Lower lobe of right lung (tissue), 2 donors: Measurements from ENCODE around the gene TCAP. TPM values are rescaled to one million over a fixed set of nuclear protein-coding genes. Genes with fewer than 3 reads are reported as not detected.
A peak's percentile ranks its signal among the peaks of the same experiment; 100 is the strongest.
"Not testable (repeated sequence)": the region's sequence is repeated elsewhere in the genome, so short reads cannot be mapped to it uniquely, and the experiment has no call there.

Source experiments
- ATAC-seq, 2 donors: fragments of 200-7000 bp; cut with Tn5 transposase; one replicate each; pipeline ENCODE4 v1.9.1; 2020 to 2022; ENCODE audit warnings: mild to moderate bottlenecking in 2 of 2, moderate library complexity in 2 of 2
- DNase-seq: peaks from one replicate; pipeline ENCODE4 v3.0.0-alpha.2; 2020
- H3K27ac ChIP-seq: fragments of 200-600 bp; one replicate; pipeline ENCODE4 v1.8.0; 2022
- H3K27me3 ChIP-seq: fragments of 200-600 bp; one replicate; pipeline ENCODE4 v1.8.0; 2022; ENCODE audit warnings: low read depth
- H3K36me3 ChIP-seq: fragments of 200-600 bp; one replicate; pipeline ENCODE4 v1.8.0; 2022; ENCODE audit warnings: mild to moderate bottlenecking
- H3K4me1 ChIP-seq: fragments of 200-600 bp; one replicate; pipeline ENCODE4 v1.8.0; 2022
- H3K4me3 ChIP-seq: fragments of 200-600 bp; one replicate; pipeline ENCODE4 v1.8.0; 2022; ENCODE audit warnings: mild to moderate bottlenecking
- H3K9me3 ChIP-seq: fragments of 200-600 bp; one replicate; pipeline ENCODE4 v1.8.0; 2022
- intact Hi-C: fragments of 100-400 bp; cut with DNase I; formaldehyde crosslinking; loops from one replicate; pipeline ENCODE4 v1.11.0; 2022
- total RNA-seq: library from RNA; stranded (reverse); fragmentation: NEBNext Ultra II Directional; extraction: Animal tissue kit (Norgen Biotek cat#: 25700); gene quantifications from one replicate; pipeline ENCODE4 v1.2.1, GENCODE V29; 2021
- TF ChIP-seq, protein P1 (sequence below): fragments of 200-600 bp; IDR thresholded peaks from one replicate; pipeline ENCODE4 v1.8.0; 2022; ENCODE audit warnings: antibody characterized with exemption, mild to moderate bottlenecking
- donor health status: DM: no; HTN: yes; CAD: no; lungs with severe emphysema.

TCAP gene
- total RNA-seq, 1 donor from 2014 or later: 3.7 TPM

DNA sequence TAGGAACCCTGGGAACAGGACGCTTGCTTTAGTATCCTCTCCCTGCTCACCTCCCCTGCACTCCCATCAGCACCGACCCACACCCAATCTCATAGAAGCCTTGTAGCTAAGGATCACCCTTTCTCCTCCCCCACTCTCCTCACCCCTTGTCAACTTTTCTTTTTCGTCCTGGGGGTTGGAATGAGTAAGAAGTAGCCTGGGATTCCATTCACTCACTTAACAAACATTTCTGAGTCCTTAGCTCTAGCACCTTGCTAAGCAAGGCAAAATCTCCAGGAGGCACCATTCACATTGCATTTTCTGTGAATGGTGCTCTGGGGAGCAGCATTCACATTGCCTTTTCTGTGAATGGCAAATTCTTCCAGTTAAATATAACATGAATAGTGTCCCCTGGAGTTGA, 23.8 kb downstream of the TCAP start:
- Histone ChIP-seq H3K4me1 (peaks cover 15% of the 10 kb centered on the region), H3K4me3 (peak overlapping the region; percentile 71), H3K27me3 (no peaks in the 10 kb centered on the region), H3K27ac (no peak overlapping the region), H3K9me3 (no peaks in the 10 kb centered on the region), H3K36me3 (peaks cover 4% of the 10 kb centered on the region)
- no peak for ATAC-seq
- TF ChIP-seq, protein P1, sequence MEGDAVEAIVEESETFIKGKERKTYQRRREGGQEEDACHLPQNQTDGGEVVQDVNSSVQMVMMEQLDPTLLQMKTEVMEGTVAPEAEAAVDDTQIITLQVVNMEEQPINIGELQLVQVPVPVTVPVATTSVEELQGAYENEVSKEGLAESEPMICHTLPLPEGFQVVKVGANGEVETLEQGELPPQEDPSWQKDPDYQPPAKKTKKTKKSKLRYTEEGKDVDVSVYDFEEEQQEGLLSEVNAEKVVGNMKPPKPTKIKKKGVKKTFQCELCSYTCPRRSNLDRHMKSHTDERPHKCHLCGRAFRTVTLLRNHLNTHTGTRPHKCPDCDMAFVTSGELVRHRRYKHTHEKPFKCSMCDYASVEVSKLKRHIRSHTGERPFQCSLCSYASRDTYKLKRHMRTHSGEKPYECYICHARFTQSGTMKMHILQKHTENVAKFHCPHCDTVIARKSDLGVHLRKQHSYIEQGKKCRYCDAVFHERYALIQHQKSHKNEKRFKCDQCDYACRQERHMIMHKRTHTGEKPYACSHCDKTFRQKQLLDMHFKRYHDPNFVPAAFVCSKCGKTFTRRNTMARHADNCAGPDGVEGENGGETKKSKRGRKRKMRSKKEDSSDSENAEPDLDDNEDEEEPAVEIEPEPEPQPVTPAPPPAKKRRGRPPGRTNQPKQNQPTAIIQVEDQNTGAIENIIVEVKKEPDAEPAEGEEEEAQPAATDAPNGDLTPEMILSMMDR: no peak
- DNase-seq: no peak
- intact Hi-C loops: no loop called here

DNA sequence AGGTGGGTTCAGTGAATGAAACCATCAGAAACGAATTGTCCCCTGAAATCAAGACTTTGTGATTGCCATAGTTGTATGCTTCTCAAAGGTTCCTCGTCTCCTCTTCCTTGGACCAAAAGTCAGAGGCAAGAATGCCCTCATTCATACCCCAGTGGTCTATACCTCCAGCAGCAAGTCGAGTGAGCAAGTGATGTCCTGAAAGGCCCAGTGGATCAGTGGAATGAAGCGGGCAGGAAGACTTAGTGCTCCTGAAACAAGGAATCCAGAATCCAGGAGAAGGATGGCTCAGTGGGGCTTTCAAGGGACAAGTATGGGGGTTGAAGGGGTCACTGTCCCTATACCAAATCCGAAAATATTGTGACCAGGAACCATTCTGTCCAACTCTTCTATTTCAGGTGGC, 29.4 kb downstream of the TCAP start:
- Histone ChIP-seq H3K4me1 (peaks cover 7% of the 10 kb centered on the region), H3K36me3 (no peaks in the 10 kb centered on the region), H3K4me3 (no peak overlapping the region), H3K27ac (no peak overlapping the region), H3K9me3 (no peaks in the 10 kb centered on the region), H3K27me3 (peaks cover 3% of the 10 kb centered on the region)
- ATAC-seq (no peak), DNase-seq (no peak)
- intact Hi-C loops: no loop called here
- TF ChIP-seq, protein P1: no peak

DNA sequence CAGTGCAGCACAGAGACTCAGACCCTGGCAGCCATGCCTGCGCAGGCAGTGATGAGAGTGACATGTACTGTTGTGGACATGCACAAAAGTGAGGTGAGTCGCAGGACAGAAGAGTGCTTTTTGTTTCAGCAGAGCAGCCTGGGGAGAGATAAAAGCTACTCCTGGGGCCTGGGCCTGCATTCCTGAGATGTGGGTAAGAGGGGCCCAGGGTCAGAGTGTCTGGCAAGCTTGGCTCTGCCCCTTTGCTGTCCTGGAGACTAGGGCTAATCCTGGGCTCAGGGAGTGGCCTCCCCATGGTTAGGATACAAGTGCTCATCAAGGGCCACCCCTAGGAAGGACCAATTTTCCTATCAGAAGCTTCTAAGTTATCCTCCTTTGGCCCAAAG, 29.9 kb downstream of the TCAP start:
- no peak overlapping the region for H3K4me3 ChIP-seq
- intact Hi-C loops: no loop called here
- TF ChIP-seq, protein P1: no peak
- H3K9me3 ChIP-seq: no peaks in the 10 kb centered on the region
- ATAC-seq (no peak), DNase-seq (no peak)
- H3K4me1 ChIP-seq: peaks cover 8% of the 10 kb centered on the region
- H3K36me3 ChIP-seq: no peaks in the 10 kb centered on the region
- peaks cover 8% of the 10 kb centered on the region for H3K27me3 ChIP-seq
- H3K27ac ChIP-seq: no peak overlapping the region

DNA sequence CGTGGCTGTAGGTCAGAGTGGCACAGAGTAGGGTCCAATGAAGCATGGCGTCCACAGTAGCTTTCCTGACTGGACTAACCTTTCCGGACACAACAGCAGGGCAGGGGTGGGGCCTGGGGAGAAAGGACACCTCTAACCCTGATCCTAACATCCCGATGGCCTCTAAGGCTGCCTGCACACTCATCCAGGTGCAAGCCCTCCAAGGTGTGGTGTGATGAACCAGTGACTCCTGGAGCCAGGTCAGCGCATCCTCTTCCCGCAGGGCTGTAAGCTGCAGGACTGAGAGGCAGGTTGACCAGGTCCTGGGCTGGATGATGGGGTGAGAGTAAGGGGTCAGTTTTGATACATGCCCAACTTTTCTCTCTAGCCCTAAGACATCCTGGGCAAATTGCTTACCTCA, 31.6 kb downstream of the TCAP start:
- no peak for ATAC-seq
- Histone ChIP-seq H3K36me3 (no peaks in the 10 kb centered on the region), H3K27ac (no peak overlapping the region), H3K4me1 (peaks cover 15% of the 10 kb centered on the region), H3K4me3 (no peak overlapping the region), H3K27me3 (peaks cover 12% of the 10 kb centered on the region), H3K9me3 (no peaks in the 10 kb centered on the region)
- intact Hi-C loops: no loop called here
- DNase-seq: no peak
- TF ChIP-seq, protein P1: no peak

DNA sequence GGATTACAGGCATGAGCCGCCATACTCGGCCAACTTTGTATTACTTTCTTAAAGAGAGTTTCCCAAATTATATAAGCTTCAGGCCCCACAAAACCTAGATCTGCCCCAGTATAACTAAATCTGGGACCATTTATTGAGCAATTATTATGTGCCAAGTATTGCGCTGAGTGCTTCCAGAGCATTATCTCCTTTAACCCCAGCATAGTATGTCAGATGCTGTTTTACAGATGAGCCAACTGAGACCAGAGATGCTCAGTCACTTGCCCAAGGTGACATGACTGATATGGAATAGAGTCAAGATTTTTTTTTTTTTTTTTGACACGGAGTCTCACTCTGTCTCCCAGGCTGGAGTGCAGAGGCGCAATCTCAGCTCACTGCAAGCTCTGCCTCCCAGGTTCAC, 32.8 kb downstream of the TCAP start:
- H3K27ac ChIP-seq: no peak overlapping the region
- H3K27me3 ChIP-seq: peaks cover 12% of the 10 kb centered on the region
- peaks cover 27% of the 10 kb centered on the region for H3K4me1 ChIP-seq
- no peaks in the 10 kb centered on the region for H3K36me3 ChIP-seq
- intact Hi-C loops: no loop called here
- DNase-seq: no peak
- no peak overlapping the region for H3K4me3 ChIP-seq
- no peaks in the 10 kb centered on the region for H3K9me3 ChIP-seq
- TF ChIP-seq, protein P1: no peak
- no peak for ATAC-seq

DNA sequence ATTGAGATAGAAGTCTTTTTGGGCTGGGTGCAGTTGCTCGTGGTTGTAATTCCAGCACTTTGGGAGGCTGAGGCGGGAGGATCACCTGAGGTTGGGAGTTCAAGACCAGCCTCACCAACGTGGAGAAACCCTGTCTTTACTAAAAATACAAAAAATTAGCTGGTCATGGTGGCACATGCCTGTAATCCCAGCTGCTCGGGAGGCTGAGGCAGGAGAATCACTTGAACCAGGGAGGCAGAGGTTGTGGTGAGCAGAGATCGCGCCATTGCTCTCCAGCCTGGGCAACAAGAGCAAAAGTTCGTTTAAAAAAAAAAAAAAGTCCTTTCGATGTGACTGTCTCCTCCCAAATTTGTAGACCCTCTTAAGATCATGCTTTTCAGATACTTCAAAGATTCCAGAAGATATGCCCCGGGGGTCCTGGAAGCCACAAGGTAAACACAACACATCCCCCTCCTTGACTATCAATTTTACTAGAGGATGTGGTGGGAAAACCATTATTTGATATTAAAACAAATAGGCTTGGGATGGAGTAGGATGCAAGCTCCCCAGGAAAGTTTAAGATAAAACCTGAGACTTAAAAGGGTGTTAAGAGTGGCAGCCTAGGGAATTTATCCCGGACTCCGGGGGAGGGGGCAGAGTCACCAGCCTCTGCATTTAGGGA, 34.1 kb downstream of the TCAP start:
- H3K36me3 ChIP-seq, H3K9me3 ChIP-seq, intact Hi-C loops, DNase-seq, ATAC-seq: not testable (repeated sequence)
- Histone ChIP-seq H3K4me1 (peaks cover 40% of the 10 kb centered on the region), H3K27me3 (peaks cover 12% of the 10 kb centered on the region), H3K27ac (peak overlapping the region; percentile 88), H3K4me3 (peak overlapping the region; percentile 86)
